Activated naive CD8-positive, alpha-beta T cell treated with anti-CD3 and anti-CD28 coated beads, Interleukin-2, amount 50 U/mL, for 16 hours (primary cell): Measurements from ENCODE around the gene ACSF3.

Source experiments
- DNase-seq: peaks from one replicate; pipeline ENCODE4 v3.0.0-alpha.2; 2020; ENCODE audit warnings: low read depth, low spot score

Gene ACSF3

GRCh38 chr16:89112377-89113151 lies 18.9 kb downstream of the ACSF3 start:
- no peak for DNase-seq

- DNase-seq: no peak
Observed at GRCh38 chr16:89113152-89113547, 19.5 kb downstream of the ACSF3 start.

GRCh38 chr16:89113661-89114060 lies 20.0 kb downstream of the ACSF3 start:
- no peak for DNase-seq

GRCh38 chr16:89114159-89114981 lies 20.7 kb downstream of the ACSF3 start:
- no peak for DNase-seq

- DNase-seq: peak; percentile 30
Observed at GRCh38 chr16:89115216-89115861, 21.7 kb downstream of the ACSF3 start.

DNA sequence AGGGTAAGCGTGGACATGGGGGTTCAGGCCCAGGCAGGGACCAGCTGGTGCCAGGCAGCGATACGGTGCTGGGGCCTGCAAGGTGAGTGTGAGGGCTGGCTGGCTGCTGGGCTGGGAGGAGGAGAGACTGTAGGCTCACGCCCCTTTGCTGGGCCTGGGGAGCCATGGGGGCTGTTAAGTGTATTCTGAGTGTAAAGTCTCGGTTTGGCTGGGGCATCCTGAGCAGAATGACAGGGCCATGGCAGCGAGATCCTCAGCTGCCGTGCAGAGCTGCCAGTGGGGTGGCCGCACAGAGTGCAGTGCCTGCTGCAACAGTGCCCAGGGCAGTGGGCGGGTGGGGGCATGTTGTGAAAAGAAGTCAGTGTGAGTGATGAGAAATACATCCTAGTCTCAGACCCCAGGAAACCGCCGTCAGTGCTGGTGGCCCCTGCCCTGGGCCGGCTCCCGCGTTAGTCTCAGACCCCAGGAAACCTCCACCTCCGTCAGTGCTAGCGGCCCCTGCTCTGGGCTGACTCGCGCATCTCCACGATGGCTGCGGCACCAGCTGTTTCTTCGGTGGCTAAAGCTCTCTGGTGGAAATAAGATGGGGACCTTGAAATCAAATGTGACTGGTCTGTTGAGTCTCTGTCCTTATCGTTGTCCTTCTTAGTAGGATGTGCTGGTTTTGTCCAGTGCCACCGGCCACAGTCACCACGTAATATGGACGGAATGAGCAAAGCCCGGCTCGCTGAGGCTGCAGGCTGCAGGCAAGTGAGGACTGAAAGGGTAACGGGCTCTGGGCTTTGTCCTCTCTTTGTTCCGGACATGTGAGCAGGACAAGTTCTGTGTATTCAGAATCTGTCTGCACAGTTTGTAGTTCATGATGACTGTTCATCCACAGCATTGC lies 22.9 kb downstream of the ACSF3 start:
- DNase-seq: no peak

- no peak for DNase-seq
Observed at GRCh38 chr16:89117227-89117974, 23.7 kb downstream of the ACSF3 start.

GRCh38 chr16:89117975-89118289 lies 24.3 kb downstream of the ACSF3 start:
- DNase-seq: no peak

DNA sequence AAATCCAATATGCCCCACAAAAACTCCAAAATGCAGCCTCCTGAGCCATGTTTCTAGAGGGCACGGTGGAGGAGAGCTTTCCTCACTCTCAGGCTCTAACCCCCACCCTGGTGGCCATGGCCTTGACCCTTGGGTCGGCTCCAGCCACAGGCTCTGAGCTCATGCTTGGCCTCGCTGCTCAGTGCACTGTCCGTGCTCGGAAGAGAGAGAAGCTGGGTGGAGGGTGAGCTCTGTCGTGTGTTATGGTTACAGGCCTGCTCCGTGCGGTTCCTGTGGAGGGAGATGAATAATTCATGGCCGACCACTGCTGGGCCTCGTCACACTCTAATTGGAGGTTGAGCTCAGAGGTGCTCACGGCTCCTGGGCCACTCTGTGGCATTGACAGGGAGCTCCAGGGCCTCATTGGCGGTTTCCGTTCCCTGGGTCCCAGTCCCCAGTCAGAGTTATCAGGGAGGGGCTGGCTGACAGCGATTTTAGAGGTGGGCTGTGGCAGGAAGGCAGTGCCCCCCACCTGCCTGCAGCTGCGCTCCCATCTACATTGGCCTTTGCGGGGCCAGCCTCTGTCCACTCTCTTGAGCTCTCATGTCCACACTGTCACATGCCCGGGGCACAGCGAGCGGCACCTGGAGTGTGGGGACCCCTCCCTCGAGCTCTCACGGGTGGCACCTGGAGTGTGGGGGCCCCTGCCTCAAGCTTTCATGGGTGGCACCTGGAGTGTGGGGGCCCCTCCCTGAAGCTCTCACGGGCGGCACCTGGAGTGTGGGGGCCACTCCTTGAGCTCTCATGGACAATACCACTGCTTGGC lies 24.9 kb downstream of the ACSF3 start:
- no peak for DNase-seq

DNA sequence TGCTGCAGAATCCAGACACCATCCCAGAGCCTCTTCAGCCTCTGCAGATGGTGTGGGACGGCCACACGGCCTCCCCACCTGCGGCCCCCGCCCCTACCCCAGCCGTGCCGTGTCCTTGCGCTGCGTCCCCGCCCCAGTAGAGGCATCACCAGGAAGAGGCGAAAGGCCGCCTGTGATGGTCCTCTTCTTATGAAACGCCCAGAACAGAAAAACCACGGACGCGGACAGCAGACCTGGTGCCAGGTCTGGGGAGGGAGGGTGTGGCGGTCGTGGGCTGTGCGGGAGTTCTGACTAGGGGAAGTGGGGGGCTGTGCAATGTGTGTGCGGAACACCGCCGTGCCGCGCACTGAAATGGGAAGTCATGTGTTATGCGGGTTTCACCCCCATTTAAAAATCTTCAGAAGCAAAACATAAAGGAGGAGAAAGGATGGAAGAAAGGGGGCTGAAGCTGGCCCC lies 25.5 kb downstream of the ACSF3 start:
- DNase-seq: no peak

- no peak for DNase-seq
Observed at GRCh38 chr16:89119661-89120141, 26.0 kb downstream of the ACSF3 start.

- no peak for DNase-seq
Observed at GRCh38 chr16:89120281-89120680, 26.6 kb downstream of the ACSF3 start.

GRCh38 chr16:89120921-89121351 lies 27.3 kb downstream of the ACSF3 start:
- DNase-seq: no peak

- no peak for DNase-seq
Observed at GRCh38 chr16:89121691-89122321, 28.2 kb downstream of the ACSF3 start.

- DNase-seq: peak; percentile 17
Observed at GRCh38 chr16:89122322-89122851, 28.7 kb downstream of the ACSF3 start.

- no peak for DNase-seq
Observed at GRCh38 chr16:89123001-89123830, 29.6 kb downstream of the ACSF3 start.

DNA sequence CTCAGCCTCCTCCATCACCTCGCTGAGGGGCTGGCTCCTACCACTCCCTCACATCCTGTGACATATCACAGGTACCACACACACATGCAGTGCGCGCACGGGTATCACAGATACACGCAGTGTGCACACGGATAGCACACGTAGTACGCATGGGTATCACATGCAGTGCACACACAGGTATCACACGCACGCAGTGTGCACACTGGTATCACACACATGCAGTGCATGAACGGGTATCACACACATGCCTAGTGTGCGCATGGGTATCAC lies 30.1 kb downstream of the ACSF3 start:
- DNase-seq: no peak

DNA sequence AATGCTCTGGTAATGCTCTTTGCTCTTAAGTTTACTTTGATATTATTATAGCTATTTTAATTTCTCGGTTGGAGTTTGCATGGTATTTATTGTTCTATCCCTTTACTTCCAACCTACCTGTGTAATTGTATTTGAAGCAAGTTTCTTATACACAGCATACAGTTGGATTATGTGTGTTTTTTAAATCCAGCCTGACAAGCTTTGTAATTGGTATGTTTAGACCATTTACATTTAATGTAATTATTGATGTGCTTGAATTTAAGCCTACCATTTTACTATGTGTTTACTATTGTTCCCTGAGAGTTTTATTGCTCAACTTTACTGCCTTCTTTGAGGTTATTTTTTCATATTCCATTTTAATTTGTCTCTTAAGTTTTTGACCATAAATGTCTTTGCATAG lies 35.7 kb downstream of the ACSF3 start:
- no peak for DNase-seq
